PC-9 (cell line): ENCODE data around the gene TWSG1. TPM values are rescaled to one million over a fixed set of nuclear protein-coding genes. Genes with fewer than 3 reads are reported as not detected.

ENCODE experiments used
- BruUV-seq: library from RNA; stranded (reverse); fragments of 400-500 nt; replicated peaks from 2 replicates; lab custom pipeline; 2021; lab: Mats Ljungman, UMichigan
- CTCF ChIA-PET: fragments of 300-600 bp; sonication (Branson Sonifier 250); formaldehyde crosslinking; loops from one replicate; lab custom pipeline; 2022; ENCODE audit warnings: antibody characterized with exemption; lab: Charles Lee
- POLR2A ChIA-PET: fragments of 300-600 bp; sonication (Branson Sonifier 250); formaldehyde crosslinking; loops from one replicate; lab custom pipeline; 2022; ENCODE audit warnings: antibody characterized with exemption; ENCODE audit not compliant: unreplicated experiment; lab: Charles Lee
- DNase-seq, 2 experiments: peaks; one replicate each; pipeline versions ENCODE4 v3.0.0 to v3.0.0-alpha.2; 2015 to 2022; ENCODE audit warnings: mixed read lengths in 1 of 2
- H2AFZ ChIP-seq: fragments of 200-600 bp; sonication (generic); 2 replicates; pipeline ENCODE4 v1.8.1; 2017; ENCODE audit warnings: antibody characterized with exemption
- H3F3A ChIP-seq: fragments of 200-600 bp; sonication (generic); 2 replicates; pipeline ENCODE4 v1.8.1; 2017; ENCODE audit warnings: antibody characterized with exemption, mild to moderate bottlenecking, low read depth; ENCODE audit not compliant: insufficient read depth
- H3K27ac ChIP-seq: fragments of 200-600 bp; sonication (generic); 2 replicates; pipeline ENCODE4 v1.6.1; 2016; ENCODE audit warnings: mixed run types
- H3K27me3 ChIP-seq: fragments of 200-600 bp; sonication (generic); 2 replicates; pipeline ENCODE4 v1.6.1; 2016; ENCODE audit warnings: low read depth, mixed run types; ENCODE audit not compliant: insufficient read depth
- H3K36me3 ChIP-seq: fragments of 200-600 bp; sonication (generic); 2 replicates; pipeline ENCODE4 v1.6.1; 2016; ENCODE audit warnings: low read depth, mixed run types
- H3K4me1 ChIP-seq: fragments of 200-600 bp; sonication (generic); replicated peaks from 2 replicates; pipeline ENCODE4 v1.6.1; 2016; ENCODE audit warnings: mixed run types; ENCODE audit not compliant: insufficient read depth
- H3K4me2 ChIP-seq: fragments of 200-600 bp; sonication (generic); 2 replicates; pipeline ENCODE4 v1.6.1; 2017; ENCODE audit warnings: mixed run types
- H3K4me3 ChIP-seq: fragments of 200-600 bp; sonication (generic); 2 replicates; pipeline ENCODE4 v1.6.1; 2016; ENCODE audit warnings: mixed run types
- H3K79me2 ChIP-seq: fragments of 200-600 bp; sonication (generic); 2 replicates; pipeline ENCODE4 v1.6.1; 2017; ENCODE audit warnings: low read depth, mixed run types
- H3K9me2 ChIP-seq: fragments of 200-600 bp; sonication (generic); 2 replicates; pipeline ENCODE4 v1.8.1; 2017; ENCODE audit warnings: mild to moderate bottlenecking; ENCODE audit not compliant: insufficient read depth
- H3K9me3 ChIP-seq: fragments of 200-600 bp; sonication (generic); 2 replicates; pipeline ENCODE4 v1.8.1; 2016; ENCODE audit warnings: low read depth; ENCODE audit not compliant: insufficient read depth
- H4K20me1 ChIP-seq: fragments of 200-600 bp; sonication (generic); 2 replicates; pipeline ENCODE4 v1.8.1; 2017; ENCODE audit not compliant: insufficient read depth
- CTCF ChIP-seq: fragments of 200-600 bp; sonication (generic); conservative IDR thresholded peaks from 2 replicates; pipeline ENCODE4 v1.6.1; 2017; ENCODE audit warnings: mixed run types, antibody characterized with exemption, mild to moderate bottlenecking, moderate library complexity
- EZH2 ChIP-seq: fragments of 200-600 bp; sonication (generic); IDR thresholded peaks from 2 replicates; pipeline ENCODE4 v1.8.0; 2017; ENCODE audit warnings: antibody characterized with exemption, low read depth
- intact Hi-C: fragments of 100-400 bp; cut with micrococcal nuclease; formaldehyde crosslinking; loops from one replicate; pipeline ENCODE4 v1.10.0; 2022; ENCODE audit not compliant: unreplicated experiment
- total RNA-seq: library from RNA; stranded (reverse); gene quantifications from 2 replicates; pipeline ENCODE4 v1.2.3, GENCODE V29; 2021

TWSG1 gene
- total RNA-seq, 1 experiment from 2014 or later = 52.1 TPM

- Histone ChIP-seq H2AFZ (no peak overlapping the region), H3K4me1 (no peaks in the 10 kb centered on the region), H4K20me1 (no peaks in the 10 kb centered on the region), H3K79me2 (no peaks in the 10 kb centered on the region), H3K27ac (no peak overlapping the region), H3K9me2 (no peaks in the 10 kb centered on the region), H3K27me3 (no peaks in the 10 kb centered on the region), H3K4me2 (no peak overlapping the region), H3K4me3 (no peak overlapping the region), H3F3A (no peaks in the 10 kb centered on the region), H3K36me3 (0 out of 2 replicates have a peak, but pooled peaks cover 2% of the 10 kb centered on the region), H3K9me3 (0 out of 2 replicates have a peak, but pooled peaks cover 10% of the 10 kb centered on the region)
- CTCF ChIA-PET = no interaction called here
- BruUV-seq = no TSS peak
- intact Hi-C loops = no loop called here
- POLR2A ChIA-PET = no interaction called here
- TF ChIP-seq CTCF (no peak), EZH2 (no peak)
- DNase-seq = no peak
Observed at GRCh38 chr18:9386879-9387278, 52.3 kb downstream of the TWSG1 start.

GRCh38 chr18:9387891-9388290, 53.3 kb downstream of the TWSG1 start:
- no peak for DNase-seq
- no peaks in the 10 kb centered on the region for H3K4me1 ChIP-seq
- POLR2A ChIA-PET = interaction anchor here (0.5 kb wide), 1 partner anchor 61 kb away, joined by 7 read pairs; no protein-coding TSS in a partner anchor
- intact Hi-C loops = no loop called here
- H3K9me2 ChIP-seq = no peaks in the 10 kb centered on the region
- H3K4me2 ChIP-seq = no peak overlapping the region
- BruUV-seq = no TSS peak
- H3K27ac ChIP-seq = no peak overlapping the region
- H3K79me2 ChIP-seq = no peaks in the 10 kb centered on the region
- H3K36me3 ChIP-seq = 0 out of 2 replicates have a peak, but pooled peaks cover 2% of the 10 kb centered on the region
- H4K20me1 ChIP-seq = no peaks in the 10 kb centered on the region
- peaks cover 13% of the 10 kb centered on the region; the same call in 1 of the 2 replicates for H3K9me3 ChIP-seq
- no peak overlapping the region for H3K4me3 ChIP-seq
- no peaks in the 10 kb centered on the region for H3K27me3 ChIP-seq
- no peak overlapping the region for H2AFZ ChIP-seq
- CTCF ChIA-PET = no interaction called here
- H3F3A ChIP-seq = no peaks in the 10 kb centered on the region
- TF ChIP-seq EZH2 = no peak
- TF ChIP-seq CTCF = no peak

GRCh38 chr18:9389706-9390105, 55.1 kb downstream of the TWSG1 start:
- Histone ChIP-seq H3K27me3 (no peaks in the 10 kb centered on the region), H2AFZ (no peak overlapping the region), H3K4me2 (no peak overlapping the region), H3K36me3 (0 out of 2 replicates have a peak, but pooled peaks cover 3% of the 10 kb centered on the region), H3K9me2 (no peaks in the 10 kb centered on the region), H3F3A (no peaks in the 10 kb centered on the region), H3K79me2 (no peaks in the 10 kb centered on the region), H3K4me3 (no peak overlapping the region), H3K27ac (no peak overlapping the region), H3K9me3 (peaks cover 13% of the 10 kb centered on the region; the same call in 1 of the 2 replicates), H4K20me1 (no peaks in the 10 kb centered on the region), H3K4me1 (no peaks in the 10 kb centered on the region)
- POLR2A ChIA-PET = no interaction called here
- TF ChIP-seq CTCF (no peak), EZH2 (no peak)
- CTCF ChIA-PET = no interaction called here
- intact Hi-C loops = no loop called here
- no peak for DNase-seq
- no TSS peak for BruUV-seq
